ENCODE data around the gene EFNA2.

The EFNA2 gene

GRCh38 chr19:1276628-1277022 is 9.0 kb upstream of the EFNA2 start:
- no peak for DNase-seq (ENCODE audit: low spot score)
- in situ Hi-C loops (cut with MboI; ENCODE audit: low pct_unique_long_range_greater_than_20kb, low sequenced_read_pairs, unreplicated experiment) = loop anchor here (25.0 kb wide), 1 partner anchor 111 kb away; the partner anchor contains the start of gene NDUFS7
- no peak for TF ChIP-seq CTCF (IDR thresholded peaks at IDR 0.05; ENCODE audit: extremely low read depth, insufficient read depth, missing control alignments)

DNA sequence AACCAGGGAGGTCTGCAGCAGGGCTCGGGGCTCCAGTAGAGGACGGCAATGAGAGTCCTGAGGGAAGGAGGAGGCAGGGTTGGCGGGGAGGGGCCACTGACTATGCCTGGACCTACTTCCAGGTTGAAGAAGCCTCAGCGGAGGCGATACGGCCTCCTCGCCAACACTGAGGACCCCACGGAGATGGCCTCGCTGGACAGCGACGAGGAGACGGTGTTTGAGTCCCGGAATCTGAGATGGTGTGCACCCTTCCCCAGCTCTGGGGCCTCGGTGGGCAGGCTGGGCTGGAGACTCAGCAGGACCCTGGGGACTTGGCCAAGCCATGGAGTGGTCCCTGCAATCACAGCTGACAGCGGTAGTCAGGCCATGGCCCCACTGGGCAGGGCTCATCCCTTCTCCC is 8.6 kb upstream of the EFNA2 start:
- DNase-seq (ENCODE audit: low spot score) = no peak
- in situ Hi-C loops (cut with MboI; ENCODE audit: low pct_unique_long_range_greater_than_20kb, low sequenced_read_pairs, unreplicated experiment) = loop anchor here (25.0 kb wide), 1 partner anchor 110 kb away; the partner anchor contains the start of gene NDUFS7
- TF ChIP-seq CTCF (IDR thresholded peaks at IDR 0.05; ENCODE audit: extremely low read depth, insufficient read depth, missing control alignments) = no peak

- in situ Hi-C loops (cut with MboI; ENCODE audit: low pct_unique_long_range_greater_than_20kb, low sequenced_read_pairs, unreplicated experiment) = loop anchor here (25.0 kb wide), 1 partner anchor 109 kb away; the partner anchor contains the start of gene NDUFS7
- no peak for DNase-seq (ENCODE audit: low spot score)
- TF ChIP-seq CTCF (IDR thresholded peaks at IDR 0.05; ENCODE audit: extremely low read depth, insufficient read depth, missing control alignments) = no peak
Observed at GRCh38 chr19:1278074-1278473, 7.6 kb upstream of the EFNA2 start.

- TF ChIP-seq CTCF (IDR thresholded peaks at IDR 0.05; ENCODE audit: extremely low read depth, insufficient read depth, missing control alignments) = no peak
- in situ Hi-C loops (cut with MboI; ENCODE audit: low pct_unique_long_range_greater_than_20kb, low sequenced_read_pairs, unreplicated experiment) = loop anchor here (25.0 kb wide), 1 partner anchor 108 kb away; the partner anchor contains the start of gene NDUFS7
- DNase-seq (ENCODE audit: low spot score) = no peak
Observed at GRCh38 chr19:1278713-1279660, 6.7 kb upstream of the EFNA2 start.

DNA sequence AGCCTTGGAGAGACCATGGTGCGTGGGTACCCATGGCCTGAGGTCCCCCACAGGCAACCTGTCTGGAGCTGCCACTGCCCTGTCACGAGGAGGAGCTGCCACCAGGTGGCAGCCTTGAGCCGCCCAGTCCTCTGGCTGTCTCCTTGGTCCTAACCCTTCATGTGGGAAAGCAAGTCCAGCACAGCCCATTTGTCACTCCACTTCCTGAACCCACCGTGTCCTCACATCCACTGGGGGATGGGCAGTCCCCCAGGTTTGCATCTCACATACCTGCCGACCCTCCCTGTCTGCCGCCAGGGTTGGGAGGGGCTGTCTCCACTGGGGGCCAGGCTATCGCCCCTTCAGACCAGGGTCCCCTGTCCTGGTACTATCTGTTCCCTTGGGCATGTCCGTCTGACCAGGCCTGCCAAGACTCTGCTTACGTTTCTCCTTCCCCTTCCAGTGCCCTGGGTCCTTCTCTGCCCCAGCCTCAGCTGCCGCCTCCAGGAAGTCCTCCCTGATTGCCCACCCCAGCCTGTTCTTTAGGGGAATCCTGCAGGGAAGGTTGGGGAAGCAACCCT is 5.8 kb upstream of the EFNA2 start:
- DNase-seq (ENCODE audit: low spot score) = peak; percentile 94
- peak; percentile 98 for TF ChIP-seq CTCF (IDR thresholded peaks at IDR 0.05; ENCODE audit: extremely low read depth, insufficient read depth, missing control alignments)

GRCh38 chr19:1280636-1281568 is 4.8 kb upstream of the EFNA2 start:
- in situ Hi-C loops (cut with MboI; ENCODE audit: low pct_unique_long_range_greater_than_20kb, low sequenced_read_pairs, unreplicated experiment) = loop anchor here (25.0 kb wide), 1 partner anchor 106 kb away; the partner anchor contains the start of gene NDUFS7
- no peak for DNase-seq (ENCODE audit: low spot score)
- TF ChIP-seq CTCF (IDR thresholded peaks at IDR 0.05; ENCODE audit: extremely low read depth, insufficient read depth, missing control alignments) = no peak

More for the DNA sequence above, 5.8 kb upstream of the EFNA2 start:
- in situ Hi-C loops (cut with MboI; ENCODE audit: low pct_unique_long_range_greater_than_20kb, low sequenced_read_pairs, unreplicated experiment) = loop anchor here (25.0 kb wide), 1 partner anchor 107 kb away; the partner anchor contains the start of gene NDUFS7
